Muscle layer of colon (tissue), 2 donors: Measurements from ENCODE around the gene SLC22A9.

Experiments used
- H3K27ac ChIP-seq: one replicate; pipeline ENCODE4 v1.7.0; 2013; ENCODE audit warnings: low read depth, mild to moderate bottlenecking, low read length, moderate library complexity
- H3K27me3 ChIP-seq, 2 donors: one replicate each; pipeline ENCODE4 v1.7.0; 2013; ENCODE audit warnings: low read length in 2 of 2, mild to moderate bottlenecking in 2 of 2; ENCODE audit not compliant: insufficient read depth in 2 of 2, control insufficient read depth in 1 of 2
- H3K36me3 ChIP-seq: one replicate; pipeline ENCODE4 v1.7.0; 2013; ENCODE audit warnings: mild to moderate bottlenecking, low read length; ENCODE audit not compliant: insufficient read depth
- H3K4me1 ChIP-seq: one replicate; pipeline ENCODE4 v1.7.0; 2013; ENCODE audit warnings: mild to moderate bottlenecking, low read length; ENCODE audit not compliant: insufficient read depth
- H3K4me3 ChIP-seq, 2 donors: one replicate each; pipeline ENCODE4 v1.7.0; 2013; ENCODE audit warnings: low read length in 2 of 2, low read depth in 1 of 2, mild to moderate bottlenecking in 1 of 2, moderate library complexity in 1 of 2
- H3K9ac ChIP-seq: one replicate; pipeline ENCODE4 v1.7.0; 2013; ENCODE audit warnings: low read length
- H3K9me3 ChIP-seq: one replicate; pipeline ENCODE4 v1.7.0; 2013; ENCODE audit warnings: mild to moderate bottlenecking, low read length
- donor health status: abdominal sarcoma.
- donor health status: Adenocarcinoma of cecum.

SLC22A9 gene

DNA sequence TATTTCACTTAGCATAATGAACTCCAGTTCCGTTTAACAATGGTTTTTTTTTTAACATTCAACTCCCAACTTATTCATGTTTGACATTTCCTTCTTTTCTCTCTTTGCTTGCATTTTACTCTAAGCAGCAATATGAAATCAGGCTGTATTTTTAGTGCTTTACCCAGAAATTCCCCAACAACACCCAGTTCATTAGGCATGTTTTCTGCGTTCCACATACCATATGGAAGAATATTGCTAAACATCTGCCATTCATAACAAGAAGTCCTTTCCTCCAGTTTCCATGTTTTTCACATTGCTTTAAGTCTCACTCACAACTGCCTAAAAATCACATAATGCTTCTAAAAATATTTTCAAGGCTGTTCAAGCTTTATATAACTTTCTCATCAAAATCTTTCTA, 75.5 kb downstream of the SLC22A9 start:
- no peak overlapping the region for H3K9ac ChIP-seq
- no peak overlapping the region for H3K27ac ChIP-seq
- no peaks in the 10 kb centered on the region for H3K36me3 ChIP-seq
- no peak overlapping the region for H3K4me3 ChIP-seq
- H3K27me3 ChIP-seq = no peaks in the 10 kb centered on the region
- no peaks in the 10 kb centered on the region for H3K9me3 ChIP-seq
- H3K4me1 ChIP-seq = no peaks in the 10 kb centered on the region

DNA sequence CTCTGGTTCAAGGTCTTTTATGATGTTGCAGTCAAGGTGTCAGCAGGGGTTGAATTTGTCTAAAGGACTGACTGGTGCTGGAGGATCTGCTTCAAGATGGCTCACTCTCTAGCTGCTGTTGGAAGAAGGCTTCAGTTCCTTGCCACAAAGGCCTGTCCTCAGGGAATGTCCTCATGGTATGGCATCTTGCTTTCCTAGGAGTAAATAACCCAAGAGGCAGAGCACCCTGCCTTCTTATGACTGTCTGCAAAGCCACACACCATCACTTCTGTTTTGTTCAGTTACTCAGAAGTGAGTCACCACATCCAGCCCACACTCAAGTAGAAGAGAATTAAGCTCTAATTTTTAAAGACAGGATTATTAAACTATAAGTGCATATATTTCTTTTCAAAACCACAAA, 76.1 kb downstream of the SLC22A9 start:
- Histone ChIP-seq H3K27me3 (no peaks in the 10 kb centered on the region), H3K9ac (no peak overlapping the region), H3K27ac (no peak overlapping the region), H3K4me3 (no peak overlapping the region), H3K9me3 (no peaks in the 10 kb centered on the region), H3K4me1 (no peaks in the 10 kb centered on the region), H3K36me3 (no peaks in the 10 kb centered on the region)

DNA sequence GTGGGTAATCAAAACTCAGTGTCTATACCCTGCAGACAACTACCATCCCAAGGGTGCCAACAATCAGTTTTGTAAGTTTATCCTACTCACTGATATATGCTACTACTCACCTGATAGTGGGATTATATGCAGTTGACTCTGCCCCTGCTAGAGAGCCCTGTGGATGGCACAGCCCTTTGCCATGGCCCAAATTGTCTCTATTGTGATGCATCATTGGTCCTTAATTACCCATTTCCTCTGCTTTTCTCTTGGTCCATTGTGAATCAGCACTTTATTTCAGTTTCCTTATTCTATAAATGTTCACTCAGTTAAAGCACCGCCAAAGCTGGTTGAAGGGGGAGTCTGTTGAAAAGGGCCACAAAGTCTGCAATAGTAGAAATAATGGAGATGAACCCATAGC, 79.1 kb downstream of the SLC22A9 start:
- Histone ChIP-seq H3K9ac (no peak overlapping the region), H3K4me3 (no peak overlapping the region), H3K36me3 (no peaks in the 10 kb centered on the region), H3K27ac (no peak overlapping the region), H3K4me1 (no peaks in the 10 kb centered on the region), H3K27me3 (no peaks in the 10 kb centered on the region), H3K9me3 (no peaks in the 10 kb centered on the region)

DNA sequence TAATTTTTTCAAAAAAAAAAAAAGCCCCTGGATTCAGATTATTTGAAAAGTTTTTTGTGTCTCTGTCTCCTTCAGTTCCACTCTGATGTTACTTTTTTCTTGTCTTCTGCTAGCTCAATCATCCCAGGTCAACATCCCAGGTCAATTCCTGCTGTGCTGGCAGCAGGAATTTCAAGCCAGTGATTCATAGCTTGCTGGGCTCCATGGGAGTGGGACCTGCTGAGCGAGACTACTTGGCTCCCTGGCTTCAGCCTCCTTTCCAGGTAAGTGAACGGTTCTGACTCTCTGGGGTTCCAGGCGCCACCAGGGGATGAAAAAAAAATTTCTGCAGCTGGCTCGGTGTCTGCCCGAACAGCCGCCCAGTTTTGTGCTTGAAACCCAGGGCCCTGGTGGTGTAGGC, 90.0 kb downstream of the SLC22A9 start:
- H3K36me3 ChIP-seq = peaks cover 6% of the 10 kb centered on the region
- H3K9ac ChIP-seq = no peak overlapping the region
- H3K27ac ChIP-seq = no peak overlapping the region
- H3K4me1 ChIP-seq = no peaks in the 10 kb centered on the region
- no peaks in the 10 kb centered on the region for H3K27me3 ChIP-seq
- H3K9me3 ChIP-seq = no peaks in the 10 kb centered on the region
- H3K4me3 ChIP-seq = no peak overlapping the region
